Breast epithelium (tissue), 4 donors: ENCODE results near the gene MMS22L. TPM values are rescaled to one million over a fixed set of nuclear protein-coding genes. Genes with fewer than 3 reads are reported as not detected.

Experiments
- DNase-seq, 2 donors: peaks; one replicate each; pipeline ENCODE4 v3.0.0-alpha.2; 2019; ENCODE audit warnings: low spot score in 2 of 2
- H3K27ac ChIP-seq, 2 donors: fragments of 200-600 bp; sonication (generic) in 1 of 2; one replicate each; pipeline ENCODE4 v1.5.1; 2016 to 2019; ENCODE audit warnings: mild to moderate bottlenecking in 1 of 2
- H3K27me3 ChIP-seq, 2 donors: fragments of 200-600 bp; sonication (generic) in 1 of 2; one replicate each; pipeline versions ENCODE4 v1.5.1 to v1.6.0; 2017 to 2019; ENCODE audit warnings: control low read depth in 1 of 2, mild to moderate bottlenecking in 1 of 2
- H3K36me3 ChIP-seq: fragments of 200-600 bp; one replicate; pipeline ENCODE4 v1.5.1; 2019
- H3K4me1 ChIP-seq, 2 donors: fragments of 200-600 bp; sonication (generic); one replicate each; pipeline ENCODE4 v1.5.1; 2016 to 2019; ENCODE audit warnings: control low read depth in 1 of 2
- H3K4me3 ChIP-seq, 3 donors: fragments of 200-600 bp; sonication (generic); 1 replicate in 2 of 3; 2 replicates in 1 of 3; pipeline ENCODE4 v1.5.1; 2016 to 2019; ENCODE audit warnings: mild to moderate bottlenecking in 3 of 3, moderate library complexity in 2 of 3
- H3K9me3 ChIP-seq, 2 donors: fragments of 200-600 bp; sonication (generic) in 1 of 2; one replicate each; pipeline ENCODE4 v1.5.1; 2016 to 2019; ENCODE audit warnings: control low read depth in 1 of 2
- POLR2A ChIP-seq: fragments of 450-650 bp; IDR thresholded peaks from one replicate; pipeline ENCODE4 v1.6.1; 2016; ENCODE audit warnings: antibody characterized with exemption, mild to moderate bottlenecking, moderate library complexity
- POLR2AphosphoS5 ChIP-seq, 3 donors: sonication (generic); formaldehyde crosslinking; IDR thresholded peaks; one replicate each; pipeline ENCODE4 v1.6.1; 2017; ENCODE audit warnings: antibody characterized with exemption in 3 of 3
- intact Hi-C: fragments of 100-400 bp; cut with DNase I; formaldehyde crosslinking; loops from one replicate; pipeline ENCODE4 v1.15.1; 2023; ENCODE audit warnings: low total_unique reads
- total RNA-seq, 3 donors: library from RNA; depleted of rRNA; stranded (reverse); fragments of >200 nt; gene quantifications; one replicate each; pipeline ENCODE4 v1.1.0, GENCODE V29; 2016
- TF ChIP-seq, protein P1 (sequence below), 3 donors: fragments of 450-650 bp; IDR thresholded peaks; one replicate each; pipeline ENCODE4 v1.5.1; 2016 to 2017; ENCODE audit warnings: antibody characterized with exemption in 3 of 3, mild to moderate bottlenecking in 3 of 3, moderate library complexity in 3 of 3

MMS22L gene
- total RNA-seq, 3 donors from 2014 or later, result 5.4 to 16.2 (median 9.5) TPM

DNA sequence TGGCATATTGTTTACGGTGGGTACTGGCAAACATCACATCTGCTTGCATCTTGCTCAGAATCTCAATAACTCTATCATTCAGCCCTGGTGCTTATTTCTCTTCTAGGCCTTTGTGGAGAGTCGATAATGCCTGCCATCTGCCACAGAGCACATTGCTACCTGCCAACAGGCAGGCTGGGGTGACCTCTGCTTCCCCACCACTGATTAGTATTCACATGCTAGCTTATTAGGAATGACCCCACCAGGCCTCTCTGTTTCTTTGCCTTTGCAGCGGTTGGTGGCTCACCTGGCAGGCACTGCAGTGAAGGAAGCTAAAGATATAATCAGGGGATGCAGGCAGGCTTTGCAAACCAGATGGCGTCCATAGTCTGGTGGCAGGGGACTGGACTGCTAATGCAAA, 154.5 kb downstream of the MMS22L start:
- TF ChIP-seq POLR2A (no peak), POLR2AphosphoS5 (IDR thresholded peaks at IDR 0.05) (no peak)
- TF ChIP-seq, protein P1, sequence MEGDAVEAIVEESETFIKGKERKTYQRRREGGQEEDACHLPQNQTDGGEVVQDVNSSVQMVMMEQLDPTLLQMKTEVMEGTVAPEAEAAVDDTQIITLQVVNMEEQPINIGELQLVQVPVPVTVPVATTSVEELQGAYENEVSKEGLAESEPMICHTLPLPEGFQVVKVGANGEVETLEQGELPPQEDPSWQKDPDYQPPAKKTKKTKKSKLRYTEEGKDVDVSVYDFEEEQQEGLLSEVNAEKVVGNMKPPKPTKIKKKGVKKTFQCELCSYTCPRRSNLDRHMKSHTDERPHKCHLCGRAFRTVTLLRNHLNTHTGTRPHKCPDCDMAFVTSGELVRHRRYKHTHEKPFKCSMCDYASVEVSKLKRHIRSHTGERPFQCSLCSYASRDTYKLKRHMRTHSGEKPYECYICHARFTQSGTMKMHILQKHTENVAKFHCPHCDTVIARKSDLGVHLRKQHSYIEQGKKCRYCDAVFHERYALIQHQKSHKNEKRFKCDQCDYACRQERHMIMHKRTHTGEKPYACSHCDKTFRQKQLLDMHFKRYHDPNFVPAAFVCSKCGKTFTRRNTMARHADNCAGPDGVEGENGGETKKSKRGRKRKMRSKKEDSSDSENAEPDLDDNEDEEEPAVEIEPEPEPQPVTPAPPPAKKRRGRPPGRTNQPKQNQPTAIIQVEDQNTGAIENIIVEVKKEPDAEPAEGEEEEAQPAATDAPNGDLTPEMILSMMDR (IDR thresholded peaks at IDR 0.05), result no peak
- no peak overlapping the region for H3K27ac ChIP-seq
- H3K4me3 ChIP-seq, result no peak overlapping the region
- no peaks in the 10 kb centered on the region for H3K27me3 ChIP-seq
- intact Hi-C loops, result no loop called here
- H3K9me3 ChIP-seq, result no peaks in the 10 kb centered on the region
- no peaks in the 10 kb centered on the region for H3K4me1 ChIP-seq
- DNase-seq, result no peak
- H3K36me3 ChIP-seq, result no peaks in the 10 kb centered on the region

DNA sequence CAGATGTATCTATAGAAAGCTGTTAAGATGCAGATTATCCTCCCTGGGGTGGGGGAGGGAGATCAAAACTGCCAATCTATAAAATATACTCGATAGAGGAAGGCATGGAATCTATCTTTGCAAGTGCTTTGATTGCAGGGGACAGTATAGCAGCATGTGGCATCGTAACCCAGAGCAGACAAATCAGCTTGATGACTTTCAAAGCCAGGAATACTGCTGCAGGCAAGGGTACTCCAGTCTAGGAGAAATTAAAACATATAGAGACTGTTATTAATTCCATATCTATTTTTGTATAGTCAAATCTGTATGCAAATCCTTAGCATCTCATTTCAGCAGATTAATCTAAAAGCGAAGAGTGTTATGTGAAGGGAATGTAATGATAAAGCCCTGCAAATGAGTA, 159.4 kb downstream of the MMS22L start:
- no peaks in the 10 kb centered on the region for H3K36me3 ChIP-seq
- intact Hi-C loops, result no loop called here
- H3K27ac ChIP-seq, result no peak overlapping the region
- H3K4me1 ChIP-seq, result no peaks in the 10 kb centered on the region
- no peak overlapping the region for H3K4me3 ChIP-seq
- DNase-seq, result no peak
- H3K9me3 ChIP-seq, result no peaks in the 10 kb centered on the region
- no peaks in the 10 kb centered on the region for H3K27me3 ChIP-seq
- no peak for TF ChIP-seq POLR2A
- TF ChIP-seq, protein P1 (IDR thresholded peaks at IDR 0.05), result no peak
- TF ChIP-seq POLR2AphosphoS5 (IDR thresholded peaks at IDR 0.05), result no peak

DNA sequence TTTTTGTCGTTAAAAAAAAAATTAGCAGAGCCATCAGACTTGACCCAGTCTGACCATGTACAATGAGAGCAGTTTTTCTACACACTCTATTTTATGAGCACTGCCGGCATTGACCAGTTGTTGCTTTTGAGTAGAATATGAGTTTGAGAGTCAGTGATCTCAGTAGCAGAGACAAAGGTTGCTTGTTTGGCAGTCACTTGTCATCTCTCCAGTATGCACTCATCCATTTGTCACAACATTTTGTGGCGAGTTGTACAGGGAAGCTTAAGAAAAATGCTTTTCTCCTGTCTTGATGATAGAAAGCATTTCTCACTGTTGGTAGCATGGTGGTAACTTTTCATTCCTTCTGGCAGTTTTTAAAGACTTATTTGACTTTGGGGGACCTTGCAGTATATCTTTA, 159.9 kb downstream of the MMS22L start:
- Histone ChIP-seq H3K36me3 (no peaks in the 10 kb centered on the region), H3K27me3 (no peaks in the 10 kb centered on the region), H3K4me3 (no peak overlapping the region), H3K4me1 (no peaks in the 10 kb centered on the region), H3K27ac (no peak overlapping the region), H3K9me3 (no peaks in the 10 kb centered on the region)
- no peak for TF ChIP-seq POLR2AphosphoS5 (IDR thresholded peaks at IDR 0.05)
- TF ChIP-seq, protein P1 (IDR thresholded peaks at IDR 0.05), result no peak
- TF ChIP-seq POLR2A, result no peak
- intact Hi-C loops, result no loop called here
- DNase-seq, result no peak

DNA sequence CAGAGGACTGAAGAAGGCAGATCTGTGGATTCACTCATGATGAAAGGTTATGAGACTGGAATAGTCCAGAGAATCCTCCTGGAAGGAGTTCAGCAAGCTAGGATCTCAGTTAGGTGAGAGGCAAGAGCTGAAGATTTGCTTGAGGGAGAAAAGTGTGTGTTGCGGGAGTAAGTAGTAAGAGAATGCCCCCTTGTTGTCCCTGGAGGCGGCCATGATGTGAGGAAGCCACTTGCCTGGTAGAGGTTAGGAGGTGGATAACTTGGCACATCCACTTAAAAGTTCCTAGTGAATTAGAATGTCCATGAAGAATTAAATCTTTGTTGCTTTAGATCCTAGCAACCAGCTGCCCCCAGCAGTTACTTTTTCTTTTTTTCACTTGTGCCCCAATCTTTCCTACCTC, 162.5 kb downstream of the MMS22L start:
- Histone ChIP-seq H3K9me3 (no peaks in the 10 kb centered on the region), H3K36me3 (no peaks in the 10 kb centered on the region), H3K4me3 (no peak overlapping the region), H3K27me3 (no peaks in the 10 kb centered on the region), H3K4me1 (no peaks in the 10 kb centered on the region), H3K27ac (no peak overlapping the region)
- no peak for DNase-seq
- intact Hi-C loops, result no loop called here
- TF ChIP-seq POLR2A (no peak), POLR2AphosphoS5 (IDR thresholded peaks at IDR 0.05) (no peak)
- TF ChIP-seq, protein P1 (IDR thresholded peaks at IDR 0.05), result no peak

DNA sequence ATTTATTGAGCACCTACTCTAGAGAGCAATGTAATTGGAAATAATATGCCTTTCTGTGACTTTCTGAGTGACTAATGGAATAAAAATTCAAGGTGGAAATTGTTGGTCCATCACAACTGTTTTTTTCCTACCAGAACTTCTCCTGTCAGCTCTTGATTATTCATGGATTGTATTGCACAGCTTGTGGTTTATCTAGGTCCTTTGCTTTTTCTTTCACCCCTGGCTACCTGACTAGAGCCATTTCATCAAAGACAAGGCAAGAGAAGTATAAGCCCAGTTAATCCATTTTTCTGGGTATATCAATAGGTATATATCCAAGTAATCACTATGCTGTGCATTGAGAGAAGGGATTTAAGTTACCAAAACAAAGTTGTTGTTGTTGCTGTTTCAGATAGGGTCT, 168.4 kb downstream of the MMS22L start:
- no peak overlapping the region for H3K27ac ChIP-seq
- intact Hi-C loops, result no loop called here
- H3K9me3 ChIP-seq, result peaks cover 10 to 16% of the 10 kb centered on the region in 2 donors
- TF ChIP-seq, protein P1 (IDR thresholded peaks at IDR 0.05), result no peak
- TF ChIP-seq POLR2AphosphoS5 (IDR thresholded peaks at IDR 0.05), result no peak
- TF ChIP-seq POLR2A, result no peak
- no peaks in the 10 kb centered on the region for H3K4me1 ChIP-seq
- H3K4me3 ChIP-seq, result no peak overlapping the region
- H3K27me3 ChIP-seq, result no peaks in the 10 kb centered on the region
- no peak for DNase-seq
- no peaks in the 10 kb centered on the region for H3K36me3 ChIP-seq
